WTC11 (cell line): ENCODE results near the gene HYI. TPM values are rescaled to one million over a fixed set of nuclear protein-coding genes. Genes with fewer than 3 reads are reported as not detected.
A peak's percentile ranks its signal among the peaks of the same experiment; 100 is the strongest.

ENCODE experiments used
- ATAC-seq: fragments of 200-7000 bp; cut with Tn5 transposase; 2 replicates; pipeline ENCODE4 v1.10.0; 2021; ENCODE audit warnings: mild to moderate bottlenecking, moderate library complexity
- CTCF ChIA-PET: fragments of 300-600 bp; sonication (Branson Sonifier 250); formaldehyde crosslinking; loops from one replicate; lab custom pipeline; 2021; ENCODE audit warnings: antibody characterized with exemption; lab: Charles Lee
- POLR2A ChIA-PET: fragments of 350-600 bp; sonication (Branson Sonifier 250); formaldehyde crosslinking; loops from one replicate; lab custom pipeline; 2021; ENCODE audit warnings: antibody characterized with exemption; lab: Charles Lee
- DNase-seq: peaks from one replicate; pipeline ENCODE4 v3.0.0; 2021; ENCODE audit warnings: low spot score
- H3K27ac Mint-ChIP-seq: 2 replicates; pipeline ENCODE4 v1.8.0; 2021; ENCODE audit warnings: mixed read lengths
- H3K27me3 Mint-ChIP-seq: 2 replicates; pipeline ENCODE4 v1.8.0; 2021; ENCODE audit warnings: low read depth, mild to moderate bottlenecking, moderate library complexity, mixed read lengths
- H3K36me3 Mint-ChIP-seq: 2 replicates; pipeline ENCODE4 v1.8.0; 2021; ENCODE audit warnings: mixed read lengths
- H3K4me1 Mint-ChIP-seq: 2 replicates; pipeline ENCODE4 v1.8.0; 2022; ENCODE audit warnings: mixed read lengths
- H3K4me3 Mint-ChIP-seq: 2 replicates; pipeline ENCODE4 v1.8.0; 2021; ENCODE audit warnings: mild to moderate bottlenecking, moderate library complexity, mixed read lengths
- H3K9me3 Mint-ChIP-seq: 2 replicates; pipeline ENCODE4 v1.8.0; 2021; ENCODE audit warnings: mixed read lengths
- ATF1 ChIP-seq: sonication (generic); formaldehyde crosslinking; IDR thresholded peaks from 2 replicates; pipeline ENCODE4 v1.8.1; 2023; ENCODE audit warnings: mild to moderate bottlenecking, moderate library complexity, missing genetic modification reagents
- CDX4 ChIP-seq: fragments of 250-450 bp; sonication (Bioruptor Pico); IDR thresholded peaks from 2 replicates; pipeline ENCODE4 v1.9.0; 2021; ENCODE audit warnings: moderate library complexity, mild to moderate bottlenecking, inconsistent platforms, borderline replicate concordance
- E2F1 ChIP-seq: sonication (generic); formaldehyde crosslinking; IDR thresholded peaks from 2 replicates; pipeline ENCODE4 v1.8.0; 2022; ENCODE audit warnings: mild to moderate bottlenecking, missing genetic modification reagents
- E2F4 ChIP-seq: sonication (generic); formaldehyde crosslinking; IDR thresholded peaks from 2 replicates; pipeline ENCODE4 v1.8.1; 2022; ENCODE audit warnings: low read depth, mild to moderate bottlenecking, moderate library complexity, missing genetic modification reagents, borderline replicate concordance
- ETV6 ChIP-seq: sonication (generic); formaldehyde crosslinking; IDR thresholded peaks from 2 replicates; pipeline ENCODE4 v1.8.1; 2022; ENCODE audit warnings: mild to moderate bottlenecking, missing genetic modification reagents
- FOXK1 ChIP-seq: sonication (generic); formaldehyde crosslinking; IDR thresholded peaks from 2 replicates; pipeline ENCODE4 v1.8.0; 2022; ENCODE audit warnings: mild to moderate bottlenecking, moderate library complexity, missing genetic modification reagents
- GTF2I ChIP-seq: fragments of 250-450 bp; sonication (Bioruptor Pico); conservative IDR thresholded peaks from 2 replicates; pipeline ENCODE4 v1.4.0; 2021; ENCODE audit warnings: mild to moderate bottlenecking
- HMGA2 ChIP-seq: fragments of 250-450 bp; sonication (Bioruptor Pico); IDR thresholded peaks from 2 replicates; pipeline ENCODE4 v1.4.0; 2021; ENCODE audit warnings: mild to moderate bottlenecking, moderate library complexity
- MAX ChIP-seq: sonication (generic); formaldehyde crosslinking; IDR thresholded peaks from 2 replicates; pipeline ENCODE4 v1.8.0; 2022; ENCODE audit warnings: mild to moderate bottlenecking, missing genetic modification reagents
- NR2C2 ChIP-seq: sonication (generic); formaldehyde crosslinking; IDR thresholded peaks from 2 replicates; pipeline ENCODE4 v1.8.0; 2022; ENCODE audit warnings: mild to moderate bottlenecking, missing genetic modification reagents
- TCF7 ChIP-seq: sonication (generic); formaldehyde crosslinking; IDR thresholded peaks from 2 replicates; pipeline ENCODE4 v1.8.0; 2022; ENCODE audit warnings: mild to moderate bottlenecking, low read depth, missing genetic modification reagents, moderate library complexity
- USF2 ChIP-seq: sonication (generic); formaldehyde crosslinking; IDR thresholded peaks from 2 replicates; pipeline ENCODE4 v1.8.1; 2023; ENCODE audit warnings: mild to moderate bottlenecking, missing genetic modification reagents, moderate library complexity
- ZBTB21 ChIP-seq: sonication (generic); formaldehyde crosslinking; IDR thresholded peaks from 2 replicates; pipeline ENCODE4 v1.8.1; 2023; ENCODE audit warnings: mild to moderate bottlenecking, missing genetic modification reagents, borderline replicate concordance
- ZNF281 ChIP-seq: sonication (generic); formaldehyde crosslinking; IDR thresholded peaks from 2 replicates; pipeline ENCODE4 v1.8.0; 2023; ENCODE audit warnings: mild to moderate bottlenecking, missing genetic modification reagents
- ZNF317 ChIP-seq: sonication (generic); formaldehyde crosslinking; IDR thresholded peaks from 2 replicates; pipeline ENCODE4 v1.8.1; 2023; ENCODE audit warnings: low read depth, mild to moderate bottlenecking, moderate library complexity, missing genetic modification reagents, borderline replicate concordance
- ZNF416 ChIP-seq: fragments of 250-450 bp; sonication (Bioruptor Pico); IDR thresholded peaks from 2 replicates; pipeline ENCODE4 v1.9.0; 2021; ENCODE audit warnings: mild to moderate bottlenecking, inconsistent platforms
- ZNF425 ChIP-seq: fragments of 250-450 bp; sonication (Bioruptor Pico); conservative IDR thresholded peaks from 2 replicates; pipeline ENCODE4 v1.9.0; 2021; ENCODE audit warnings: mild to moderate bottlenecking
- ZNF512 ChIP-seq: sonication (generic); formaldehyde crosslinking; IDR thresholded peaks from 2 replicates; pipeline ENCODE4 v1.8.1; 2022; ENCODE audit warnings: missing genetic modification reagents, borderline replicate concordance
- ZSCAN18 ChIP-seq: fragments of 250-450 bp; sonication (Bioruptor Pico); IDR thresholded peaks from 2 replicates; pipeline ENCODE4 v2.1.2; 2022; ENCODE audit warnings: mild to moderate bottlenecking, moderate library complexity
- total RNA-seq: library from RNA; stranded (reverse); gene quantifications from 3 replicates; pipeline ENCODE4 v1.2.3, GENCODE V29; 2021

HYI gene
- total RNA-seq, 1 experiment from 2014 or later = 23.2 TPM

- no peak for TF ChIP-seq ZNF281
- no peak for TF ChIP-seq ZNF317 (CRISPR knock-in tag)
- no peak for TF ChIP-seq FOXK1
- TF ChIP-seq TCF7 (CRISPR knock-in tag) = no peak
- TF ChIP-seq MAX = no peak
- no peak for TF ChIP-seq GTF2I
- no peak for TF ChIP-seq ZNF416 (CRISPR knock-in tag)
- no peak for TF ChIP-seq ZSCAN18 (CRISPR knock-in tag)
Observed at GRCh38 chr1:43422995-43423671, 30.6 kb downstream of the HYI start (continued).

- Mint-ChIP-seq H3K4me1 (peaks cover 9% of the 10 kb centered on the region), H3K27ac (no peak overlapping the region), H3K27me3 (no peaks in the 10 kb centered on the region), H3K4me3 (no peak overlapping the region), H3K9me3 (no peaks in the 10 kb centered on the region), H3K36me3 (peaks cover 23% of the 10 kb centered on the region)
- peak; percentile 97 for ATAC-seq
- ChIA-PET POLR2A (interaction anchor here (1.1 kb wide), 1 partner anchor 73 kb away, joined by 3 read pairs; no protein-coding TSS in a partner anchor), CTCF (interaction anchor here (1.0 kb wide), 2 partner anchors 195 to 238 kb away, joined by 3 read pairs; no protein-coding TSS in a partner anchor)
- DNase-seq = peak; percentile 62
- TF ChIP-seq CDX4 (CRISPR knock-in tag) (no peak), FOXK1 (no peak), HMGA2 (CRISPR knock-in tag) (no peak), E2F4 (CRISPR knock-in tag) (no peak), USF2 (CRISPR knock-in tag) (no peak), ZNF425 (CRISPR knock-in tag) (no peak), E2F1 (CRISPR knock-in tag) (no peak), ZNF512 (no peak), GTF2I (no peak), NR2C2 (CRISPR knock-in tag) (no peak), ATF1 (no peak), ZBTB21 (CRISPR knock-in tag) (no peak), ETV6 (CRISPR knock-in tag) (no peak)
Observed at GRCh38 chr1:43421976-43422750, 31.6 kb downstream of the HYI start.
